Testis (tissue), 3 donors: ENCODE data around the gene PON3. TPM values are rescaled to one million over a fixed set of nuclear protein-coding genes. Genes with fewer than 3 reads are reported as not detected.
A peak's percentile ranks its signal among the peaks of the same experiment; 100 is the strongest.

Experiments used
- DNase-seq: peaks from one replicate; pipeline ENCODE4 v3.0.0-alpha.2; 2019
- H3K27ac ChIP-seq, 2 donors: fragments of 200-600 bp; sonication (generic); one replicate each; pipeline ENCODE4 v1.5.1; 2019
- H3K27me3 ChIP-seq: fragments of 200-600 bp; sonication (generic); one replicate; pipeline ENCODE4 v1.5.1; 2019
- H3K36me3 ChIP-seq: fragments of 200-600 bp; sonication (generic); one replicate; pipeline ENCODE4 v1.5.1; 2017; ENCODE audit warnings: low read depth; ENCODE audit errors: missing control alignments
- H3K4me1 ChIP-seq: fragments of 200-600 bp; sonication (generic); one replicate; pipeline ENCODE4 v1.5.1; 2019
- H3K4me3 ChIP-seq, 2 donors: fragments of 200-600 bp; sonication (generic); one replicate each; pipeline ENCODE4 v1.5.1; 2017 to 2019
- H3K9me3 ChIP-seq: fragments of 200-600 bp; sonication (generic); one replicate; pipeline ENCODE4 v1.5.1; 2017
- CTCF ChIP-seq, 3 experiments: fragments of 450-650 bp in 2 of 3; fragments of 200-600 bp in 1 of 3; sonication (generic) in 1 of 3; IDR thresholded peaks; one replicate each; pipeline ENCODE4 v1.5.1; 2016 to 2019; ENCODE audit warnings: antibody characterized with exemption in 3 of 3, mild to moderate bottlenecking in 2 of 3, moderate library complexity in 1 of 3
- POLR2A ChIP-seq: fragments of 450-650 bp; IDR thresholded peaks from one replicate; pipeline ENCODE4 v1.6.1; 2017; ENCODE audit warnings: antibody characterized with exemption, mild to moderate bottlenecking, moderate library complexity
- WGBS, 2 donors: methylation state at CpG; one replicate each; pipeline ENCODE4 v1.1.5; 2018; 5-methylcytosine and 5-hydroxymethylcytosine counted together
- intact Hi-C: fragments of 100-400 bp; cut with DNase I; formaldehyde crosslinking; loops from one replicate; pipeline ENCODE4 v1.15.1; 2023; ENCODE audit warnings: low total_unique reads
- polyA plus RNA-seq: library from polyadenylated mRNA; stranded (reverse); fragments of 350-450 nt; fragmentation: Illumina TruSeq; extraction: RNeasy Lipid Tissue Mini Kit (QIAGEN cat#74804); gene quantifications from one replicate; pipeline ENCODE4 v1.2.3, GENCODE V29; 2014; ENCODE audit warnings: low read depth, low replicate concordance; ENCODE audit not compliant: insufficient read depth
- total RNA-seq, 2 donors: library from RNA; depleted of rRNA; stranded (reverse); fragments of >200 nt; gene quantifications; one replicate each; pipeline ENCODE4 v1.2.3, GENCODE V29; 2016

The PON3 gene
- total and polyA plus RNA-seq, 3 donors from 2014 or later, result 20.9 to 53.7 (median 27.2) TPM

GRCh38 chr7:95427166-95427565, 31.0 kb upstream of the PON3 start:
- Histone ChIP-seq H3K4me3 (no peak overlapping the region), H3K27me3 (no peaks in the 10 kb centered on the region), H3K27ac (peak overlapping the region in 1 of 2 donors; percentile 8), H3K9me3 (no peaks in the 10 kb centered on the region), H3K36me3 (no peaks in the 10 kb centered on the region), H3K4me1 (no peaks in the 10 kb centered on the region)
- intact Hi-C loops, result no loop called here
- WGBS, 2 donors, result 63 to 79% methylated on average over 7 of the region's 7 CpGs
- TF ChIP-seq CTCF (IDR thresholded peaks at IDR 0.05) (no peak), POLR2A (no peak)
- no peak for DNase-seq

DNA sequence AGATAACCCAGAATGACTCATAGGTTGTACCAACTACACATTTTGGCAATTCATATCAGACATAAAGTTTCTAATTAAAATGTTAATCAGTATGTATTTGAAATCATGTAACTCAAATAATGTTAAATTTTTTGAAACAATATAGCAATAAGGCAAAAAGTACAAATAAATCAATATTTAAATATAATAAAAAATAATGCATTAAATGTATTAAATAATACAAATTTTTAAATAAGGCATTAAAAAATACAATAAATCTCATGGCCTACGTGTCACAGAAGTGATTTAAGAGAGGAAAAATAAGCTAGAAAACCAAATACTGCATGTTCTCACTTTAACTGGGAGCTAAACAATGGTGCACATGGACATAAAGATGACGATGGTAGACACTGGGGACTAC, 29.5 kb upstream of the PON3 start:
- intact Hi-C loops, result no loop called here
- H3K27me3 ChIP-seq, result no peaks in the 10 kb centered on the region
- no peaks in the 10 kb centered on the region for H3K9me3 ChIP-seq
- 89 to 94% methylated on average over 2 of the region's 2 CpGs for WGBS, 2 donors
- no peaks in the 10 kb centered on the region for H3K36me3 ChIP-seq
- DNase-seq, result no peak
- TF ChIP-seq CTCF (IDR thresholded peaks at IDR 0.05) (no peak), POLR2A (no peak)
- H3K27ac ChIP-seq, result no peak overlapping the region
- peaks cover 6% of the 10 kb centered on the region for H3K4me1 ChIP-seq
- H3K4me3 ChIP-seq, result no peak overlapping the region

DNA sequence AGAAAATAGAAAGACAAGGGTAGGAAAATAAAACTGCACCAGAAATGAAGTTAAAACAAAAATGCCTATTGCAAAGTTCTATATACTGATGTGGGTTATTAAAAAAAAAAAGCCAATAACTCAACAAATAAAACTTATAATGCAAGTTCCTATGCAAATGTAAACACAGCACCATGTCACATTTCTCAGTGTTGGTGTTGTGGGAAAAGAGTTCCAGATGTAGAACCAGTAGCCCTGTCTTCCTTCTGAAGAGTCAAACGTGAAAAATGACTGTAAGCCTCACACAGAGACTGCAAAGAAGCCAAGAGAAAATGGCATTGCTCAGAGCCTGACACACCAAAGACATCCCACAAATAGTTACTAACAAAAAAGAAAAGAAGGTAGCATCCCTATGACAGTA, 28.5 kb upstream of the PON3 start:
- DNase-seq, result no peak
- H3K4me3 ChIP-seq, result no peak overlapping the region
- peaks cover 6% of the 10 kb centered on the region for H3K4me1 ChIP-seq
- H3K27ac ChIP-seq, result no peak overlapping the region
- no peaks in the 10 kb centered on the region for H3K36me3 ChIP-seq
- TF ChIP-seq POLR2A (no peak), CTCF (IDR thresholded peaks at IDR 0.05) (no peak)
- H3K9me3 ChIP-seq, result no peaks in the 10 kb centered on the region
- 57 to 64% methylated on average over 1 of the region's 1 CpG for WGBS, 2 donors
- H3K27me3 ChIP-seq, result no peaks in the 10 kb centered on the region
- intact Hi-C loops, result no loop called here

DNA sequence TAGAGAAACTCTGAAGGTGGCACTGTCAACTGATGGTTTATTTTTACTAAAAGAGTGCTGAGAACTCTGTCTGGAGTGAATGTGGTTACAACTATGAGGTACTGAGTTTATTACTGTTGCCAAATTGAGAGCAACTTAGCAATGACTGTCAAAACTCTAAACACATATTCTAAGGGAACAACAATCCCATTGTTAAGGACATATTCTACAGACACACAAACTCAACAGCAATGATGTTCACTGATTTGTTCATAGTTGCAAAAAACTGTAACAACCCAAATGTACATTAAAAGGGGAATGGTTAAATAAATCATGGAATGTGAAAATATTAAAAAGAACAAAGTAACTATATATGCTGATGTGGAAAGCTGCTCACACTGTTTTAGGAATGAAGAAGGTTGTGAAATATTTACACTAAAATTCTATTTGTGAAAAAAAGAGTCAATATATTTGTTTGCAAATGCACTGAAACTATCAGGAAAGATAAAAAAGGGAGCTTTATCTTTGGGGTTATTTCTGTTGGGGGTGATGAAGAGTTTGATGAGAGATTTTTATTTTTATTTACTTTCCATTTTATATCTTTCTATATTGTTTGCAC, 25.8 kb upstream of the PON3 start:
- Histone ChIP-seq H3K27me3 (no peaks in the 10 kb centered on the region), H3K4me3 (no peak overlapping the region), H3K4me1 (peaks cover 11% of the 10 kb centered on the region), H3K27ac (no peak overlapping the region), H3K36me3 (no peaks in the 10 kb centered on the region), H3K9me3 (no peaks in the 10 kb centered on the region)
- TF ChIP-seq CTCF (IDR thresholded peaks at IDR 0.05), result no peak
- TF ChIP-seq POLR2A, result no peak
- intact Hi-C loops, result no loop called here
- DNase-seq, result no peak
